Measurements from ENCODE around the gene MAPKAP1. TPM values are rescaled to one million over a fixed set of nuclear protein-coding genes. Genes with fewer than 3 reads are reported as not detected.
A peak's percentile ranks its signal among the peaks of the same experiment; 100 is the strongest.

Gene MAPKAP1
- total and polyA plus RNA-seq, 8 donors = 32.7 to 212 (median 78.2) TPM

- Histone ChIP-seq H3K36me3 (no peaks in the 10 kb centered on the region), H3K4me3 (no peak overlapping the region), H3K4me1 (peaks cover 10 to 90% (median 47%) of the 10 kb centered on the region in 4 donors), H3K9me3 (no peaks in the 10 kb centered on the region), H3K27ac (no peak overlapping the region), H3K27me3 (no peaks in the 10 kb centered on the region)
- DNase-seq = no peak
- no peak for TF ChIP-seq CTCF (IDR thresholded peaks at IDR 0.05)
- WGBS, 5 donors = 28 to 43% (median 37%) methylated on average over 2 of the region's 2 CpGs
- intact Hi-C loops (cut with DNase I; ENCODE audit: low total_unique reads) = no loop called here
These were observed 47.1 kb upstream of the MAPKAP1 start for GRCh38 chr9:125754096-125754495.

GRCh38 chr9:125752070-125752628, 45.1 kb upstream of the MAPKAP1 start:
- WGBS, 5 donors = 79 to 88% (median 84%) methylated on average over 3 of the region's 3 CpGs
- no peak for TF ChIP-seq CTCF (IDR thresholded peaks at IDR 0.05)
- no peak for TF ChIP-seq POLR2AphosphoS5 (IDR thresholded peaks at IDR 0.05)
- TF ChIP-seq EP300 (IDR thresholded peaks at IDR 0.05) = no peak
- no peak for TF ChIP-seq POLR2A (IDR thresholded peaks at IDR 0.05)
- H3K4me1 ChIP-seq = peaks cover 10 to 73% (median 42%) of the 10 kb centered on the region in 4 donors
- no peak overlapping the region for H3K27ac ChIP-seq
- H3K9me3 ChIP-seq = no peaks in the 10 kb centered on the region
- intact Hi-C loops (cut with DNase I; ENCODE audit: low total_unique reads) = no loop called here
- no peak for DNase-seq
- no peak overlapping the region for H3K4me3 ChIP-seq
- no peaks in the 10 kb centered on the region for H3K36me3 ChIP-seq
- no peaks in the 10 kb centered on the region for H3K27me3 ChIP-seq

DNA sequence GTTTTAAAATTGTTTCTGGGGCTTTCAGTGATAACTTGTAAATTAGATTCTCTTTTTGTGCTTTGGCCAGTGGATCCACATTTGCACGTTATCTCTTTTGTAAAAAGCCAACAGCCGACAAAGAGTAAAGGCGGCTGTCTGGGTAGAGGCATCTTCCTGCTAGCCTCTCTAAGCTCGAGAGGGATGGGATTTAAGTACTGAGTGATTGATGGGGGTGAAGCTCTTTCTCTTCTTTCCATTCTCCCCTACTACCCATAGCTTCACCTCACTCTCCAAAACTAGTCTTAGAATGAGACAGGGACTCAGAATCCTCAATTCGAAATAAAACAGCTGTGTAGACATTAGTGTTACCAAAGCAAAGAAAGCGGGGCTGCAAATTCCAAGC, 43.6 kb upstream of the MAPKAP1 start:
- no peaks in the 10 kb centered on the region for H3K36me3 ChIP-seq
- peak overlapping the region in 3 of 5 donors; percentile 52 to 93 (median 93) for H3K27ac ChIP-seq
- TF ChIP-seq CTCF (IDR thresholded peaks at IDR 0.05) = no peak
- no peak for TF ChIP-seq POLR2A (IDR thresholded peaks at IDR 0.05)
- no peak for TF ChIP-seq EP300 (IDR thresholded peaks at IDR 0.05)
- no peaks in the 10 kb centered on the region for H3K27me3 ChIP-seq
- intact Hi-C loops (cut with DNase I; ENCODE audit: low total_unique reads) = no loop called here
- DNase-seq = no peak
- WGBS, 5 donors = 49 to 70% (median 68%) methylated on average over 6 of the region's 6 CpGs
- peak overlapping the region; percentile 16 to 72 (median 42) for H3K4me3 ChIP-seq
- H3K9me3 ChIP-seq = no peaks in the 10 kb centered on the region
- H3K4me1 ChIP-seq = peaks cover 10 to 65% (median 42%) of the 10 kb centered on the region in 4 donors

DNA sequence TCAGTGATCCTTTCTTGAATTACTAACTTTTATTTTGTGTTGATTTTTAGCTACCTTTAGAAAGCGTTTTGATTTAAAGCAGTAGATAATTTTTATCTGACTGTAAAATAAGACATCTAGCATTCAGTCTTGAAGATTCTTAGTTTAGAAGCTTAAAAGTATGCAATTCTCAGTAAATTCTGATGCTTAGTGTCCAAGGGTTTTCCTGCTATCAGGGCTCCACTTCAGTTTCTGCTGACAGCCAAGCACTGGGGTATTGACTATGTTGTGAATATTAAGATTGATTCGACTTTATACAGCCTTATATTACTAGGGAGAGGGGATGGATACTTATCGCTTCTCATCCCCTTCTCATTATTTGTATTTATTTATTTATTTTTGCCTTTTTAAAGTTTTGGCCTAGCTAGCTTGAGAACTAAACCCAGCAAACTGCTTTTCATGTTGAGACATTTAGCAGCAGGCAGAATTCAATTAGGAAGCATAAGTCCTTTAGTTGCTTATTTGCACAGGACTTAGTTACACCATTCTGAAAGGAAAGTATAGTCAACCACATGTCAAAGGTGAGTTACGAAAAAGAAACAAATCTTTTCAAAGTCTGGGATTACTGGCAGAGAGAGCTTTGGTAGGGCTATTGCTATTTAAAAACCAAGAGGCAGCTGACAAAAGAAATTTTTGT, 43.1 kb upstream of the MAPKAP1 start:
- Histone ChIP-seq H3K4me3 (peak overlapping the region; percentile 16 to 83 (median 68)), H3K27ac (peak overlapping the region in 4 of 5 donors; percentile 9 to 93 (median 72))
- intact Hi-C loops (cut with DNase I; ENCODE audit: low total_unique reads) = no loop called here

More for the DNA sequence above, 43.1 kb upstream of the MAPKAP1 start:
- Histone ChIP-seq H3K27me3 (no peaks in the 10 kb centered on the region), H3K4me1 (peaks cover 10 to 65% (median 44%) of the 10 kb centered on the region in 4 donors), H3K36me3 (no peaks in the 10 kb centered on the region), H3K9me3 (no peaks in the 10 kb centered on the region)
- DNase-seq = no peak
- WGBS, 5 donors = 35 to 59% (median 53%) methylated on average over 4 of the region's 4 CpGs
- TF ChIP-seq POLR2AphosphoS5 (IDR thresholded peaks at IDR 0.05) (no peak), POLR2A (IDR thresholded peaks at IDR 0.05) (no peak), EP300 (IDR thresholded peaks at IDR 0.05) (no peak), CTCF (IDR thresholded peaks at IDR 0.05) (no peak)

Data from stomach (tissue), 9 donors.